ENCODE measurements around the gene SCGB1D2. TPM values are rescaled to one million over a fixed set of nuclear protein-coding genes. Genes with fewer than 3 reads are reported as not detected.

SCGB1D2 gene
- total RNA-seq, 1 donor from 2014 or later = not detected

- Mint-ChIP-seq H3K4me3 (ENCODE audit: unreplicated experiment) (no peak overlapping the region), H3K36me3 (ENCODE audit: unreplicated experiment) (peaks cover 2% of the 10 kb centered on the region), H3K27me3 (ENCODE audit: unreplicated experiment) (peaks cover 24% of the 10 kb centered on the region), H3K9me3 (ENCODE audit: unreplicated experiment) (peaks cover 24% of the 10 kb centered on the region), H3K4me1 (ENCODE audit: unreplicated experiment) (no peaks in the 10 kb centered on the region), H3K27ac (ENCODE audit: unreplicated experiment) (no peak overlapping the region)
- TF ChIP-seq CTCF (IDR thresholded peaks at IDR 0.05) = no peak
- no peak for DNase-seq (ENCODE audit: extremely low spot score, unreplicated experiment)
Observed at GRCh38 chr11:62253999-62254542, 12.0 kb downstream of the SCGB1D2 start.

DNA sequence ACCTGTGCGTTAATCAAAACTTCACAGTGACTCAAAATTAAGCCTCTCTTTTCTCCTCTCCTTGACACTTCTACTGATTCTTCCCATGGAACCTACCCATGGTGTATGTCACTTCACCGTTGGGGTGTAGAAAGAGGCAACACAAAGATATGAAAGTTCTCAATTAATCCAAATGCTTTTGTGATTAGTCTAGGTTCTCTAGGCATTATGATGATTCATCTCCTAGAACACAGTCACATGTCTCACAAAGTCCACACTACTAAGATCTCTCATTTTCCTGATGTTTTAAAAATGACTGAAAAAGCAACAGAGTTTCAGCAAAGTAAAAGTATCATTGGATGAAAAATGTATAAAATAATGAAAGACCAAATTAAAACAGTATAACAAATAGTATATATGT lies 14.2 kb downstream of the SCGB1D2 start:
- DNase-seq (ENCODE audit: extremely low spot score, unreplicated experiment) = no peak
- Mint-ChIP-seq H3K36me3 (ENCODE audit: unreplicated experiment) (peaks cover under 1% of the 10 kb centered on the region), H3K27ac (ENCODE audit: unreplicated experiment) (no peak overlapping the region), H3K9me3 (ENCODE audit: unreplicated experiment) (peaks cover 16% of the 10 kb centered on the region), H3K27me3 (ENCODE audit: unreplicated experiment) (peaks cover 29% of the 10 kb centered on the region), H3K4me3 (ENCODE audit: unreplicated experiment) (no peak overlapping the region), H3K4me1 (ENCODE audit: unreplicated experiment) (no peaks in the 10 kb centered on the region)
- no peak for TF ChIP-seq CTCF (IDR thresholded peaks at IDR 0.05)

GRCh38 chr11:62260261-62260953 lies 18.4 kb downstream of the SCGB1D2 start:
- H3K27ac Mint-ChIP-seq (ENCODE audit: unreplicated experiment) = no peak overlapping the region
- TF ChIP-seq CTCF (IDR thresholded peaks at IDR 0.05) = no peak
- no peaks in the 10 kb centered on the region for H3K4me1 Mint-ChIP-seq (ENCODE audit: unreplicated experiment)
- DNase-seq (ENCODE audit: extremely low spot score, unreplicated experiment) = no peak
- H3K36me3 Mint-ChIP-seq (ENCODE audit: unreplicated experiment) = no peaks in the 10 kb centered on the region
- H3K9me3 Mint-ChIP-seq (ENCODE audit: unreplicated experiment) = no peaks in the 10 kb centered on the region
- peaks cover 60% of the 10 kb centered on the region for H3K27me3 Mint-ChIP-seq (ENCODE audit: unreplicated experiment)
- H3K4me3 Mint-ChIP-seq (ENCODE audit: unreplicated experiment) = no peak overlapping the region

- TF ChIP-seq CTCF (IDR thresholded peaks at IDR 0.05) = no peak
- Mint-ChIP-seq H3K4me3 (ENCODE audit: unreplicated experiment) (no peak overlapping the region), H3K36me3 (ENCODE audit: unreplicated experiment) (no peaks in the 10 kb centered on the region), H3K4me1 (ENCODE audit: unreplicated experiment) (no peaks in the 10 kb centered on the region), H3K9me3 (ENCODE audit: unreplicated experiment) (no peaks in the 10 kb centered on the region), H3K27me3 (ENCODE audit: unreplicated experiment) (peaks cover 47% of the 10 kb centered on the region), H3K27ac (ENCODE audit: unreplicated experiment) (no peak overlapping the region)
- no peak for DNase-seq (ENCODE audit: extremely low spot score, unreplicated experiment)
Observed at GRCh38 chr11:62264004-62264403, 22.0 kb downstream of the SCGB1D2 start.

DNA sequence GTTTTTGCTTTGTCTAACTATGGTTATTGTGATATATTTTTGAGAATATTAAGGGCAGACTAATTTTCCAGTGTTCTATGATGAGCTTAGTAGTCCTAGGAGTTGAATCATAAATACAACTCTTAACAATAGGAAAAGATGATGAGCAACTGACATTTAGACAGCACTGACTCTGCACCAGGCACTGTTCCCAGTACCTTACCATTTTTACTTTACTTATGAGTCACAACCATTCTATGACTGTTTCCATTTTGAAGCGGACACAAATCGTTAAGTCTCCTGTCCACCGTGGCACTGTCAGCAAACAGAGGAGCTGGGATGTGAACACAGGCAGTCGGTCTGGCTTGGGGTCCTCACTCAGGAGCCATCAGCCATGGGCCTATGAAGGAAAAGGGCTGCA lies 24.5 kb downstream of the SCGB1D2 start:
- Mint-ChIP-seq H3K36me3 (ENCODE audit: unreplicated experiment) (no peaks in the 10 kb centered on the region), H3K27me3 (ENCODE audit: unreplicated experiment) (peaks cover 47% of the 10 kb centered on the region), H3K27ac (ENCODE audit: unreplicated experiment) (no peak overlapping the region), H3K9me3 (ENCODE audit: unreplicated experiment) (no peaks in the 10 kb centered on the region), H3K4me1 (ENCODE audit: unreplicated experiment) (no peaks in the 10 kb centered on the region), H3K4me3 (ENCODE audit: unreplicated experiment) (no peak overlapping the region)
- no peak for TF ChIP-seq CTCF (IDR thresholded peaks at IDR 0.05)
- no peak for DNase-seq (ENCODE audit: extremely low spot score, unreplicated experiment)

Measured in osteocyte (in vitro differentiated cells).